KG1 (cell line): Measurements from ENCODE around the gene FZD10.

ENCODE experiments used
- DNase-seq: peaks from one replicate; lab custom pipeline; 2025; lab: John Stamatoyannopoulos, UW

The FZD10 gene

DNA sequence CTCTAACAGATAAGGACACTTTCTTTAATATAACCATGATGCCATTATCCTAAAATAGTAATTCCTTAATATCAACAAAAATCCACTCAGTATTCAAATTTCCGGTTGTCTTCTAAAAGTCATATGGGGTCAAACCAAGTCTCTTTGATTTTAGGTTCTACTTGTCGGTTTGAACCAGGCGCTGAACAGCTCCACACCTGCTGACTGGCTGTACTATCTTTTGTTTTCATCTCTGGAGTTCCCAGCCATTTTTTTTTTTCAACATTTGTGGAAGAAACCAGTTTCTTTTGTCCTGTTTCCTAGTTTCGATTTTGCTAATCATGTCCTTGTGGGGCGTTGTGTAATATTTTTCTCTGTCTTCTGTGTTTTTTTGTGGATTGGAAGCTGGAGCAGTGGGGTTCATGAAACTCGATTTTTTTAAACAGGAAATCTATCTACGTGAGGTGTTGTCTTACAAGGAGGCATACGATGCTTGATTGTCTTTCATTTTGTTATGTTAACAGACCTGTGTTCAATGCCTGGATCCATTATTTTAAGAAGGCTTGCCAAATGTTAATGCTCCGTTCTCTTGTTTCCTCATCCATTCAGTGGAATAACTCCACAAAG lies 50.2 kb downstream of the FZD10 start:
- no peak for DNase-seq

DNA sequence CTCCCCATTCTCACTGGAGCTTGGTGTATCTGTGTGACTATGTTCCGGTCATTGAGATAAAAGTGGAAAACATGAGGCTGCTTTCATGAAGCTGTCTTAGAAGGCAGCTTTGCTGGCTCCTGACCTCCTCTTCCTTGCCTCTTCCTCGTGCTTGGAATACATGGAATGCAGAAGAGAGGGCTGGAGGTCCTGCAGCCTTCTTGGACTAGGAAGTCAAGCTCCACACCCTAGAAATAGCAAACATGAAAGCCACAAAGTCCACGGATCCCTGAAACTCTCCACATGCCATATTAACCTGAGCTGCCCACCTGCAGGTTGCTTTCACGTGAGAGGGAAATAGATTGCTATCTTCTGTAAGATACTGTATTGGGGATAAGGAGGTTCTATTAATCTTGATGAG lies 51.0 kb downstream of the FZD10 start:
- no peak for DNase-seq

DNA sequence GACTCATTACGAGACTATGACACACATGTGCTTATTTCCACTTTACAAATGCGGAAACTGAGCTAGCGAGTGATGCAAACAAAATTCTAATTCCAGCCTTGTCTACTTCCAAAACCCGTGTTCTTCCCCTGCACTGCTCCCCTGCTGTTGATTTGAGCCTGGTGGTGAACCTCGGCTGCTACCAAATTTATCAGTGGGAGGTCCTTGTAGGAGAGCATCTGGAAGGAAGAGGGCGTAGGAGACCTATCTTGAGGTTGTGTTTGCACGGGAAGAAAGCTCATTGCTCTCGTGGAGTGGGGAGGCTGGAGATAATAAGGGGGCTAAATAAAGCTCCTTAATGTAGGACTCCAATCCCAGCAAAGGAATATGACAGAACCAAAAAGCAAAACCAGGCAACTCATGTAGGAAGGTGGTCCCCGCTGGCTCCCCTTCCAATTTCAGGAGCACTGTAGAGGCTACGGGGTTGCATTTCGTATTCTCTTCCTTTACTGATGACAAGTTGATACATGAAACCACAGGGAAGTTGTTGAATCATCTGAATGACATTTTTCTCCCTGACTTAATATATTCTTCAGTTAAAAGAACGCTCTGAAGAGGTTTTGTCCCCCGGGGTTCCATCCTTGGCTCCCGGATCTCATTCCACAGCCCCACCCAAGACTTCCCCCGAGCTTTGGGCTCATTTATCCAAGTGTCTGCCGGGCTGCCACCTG lies 52.6 kb downstream of the FZD10 start:
- no peak for DNase-seq
